K562 (cell line): ENCODE data around the gene PREP. TPM values are rescaled to one million over a fixed set of nuclear protein-coding genes. Genes with fewer than 3 reads are reported as not detected.

Source experiments
- ATAC-seq: fragments of 200-7000 bp; cut with Tn5 transposase; 3 replicates; pipeline ENCODE4 v1.9.1; 2020; ENCODE audit warnings: moderate library complexity
- BruUV-seq: library from RNA; stranded (reverse); fragments of 400-500 nt; replicated peaks from 2 replicates; lab custom pipeline; 2021; lab: Mats Ljungman, UMichigan
- CTCF ChIA-PET: fragments of 300-600 bp; formaldehyde crosslinking; extraction: SDS; loops from one replicate; lab custom pipeline; 2021; ENCODE audit warnings: low intra/inter-chr PET ratio; lab: Yijun Ruan, JAX
- POLR2A ChIA-PET: fragments of 300-600, 350-650 bp; sonication (Branson Sonifier 250); formaldehyde crosslinking; extraction: SDS; loops from one replicate; lab custom pipeline; 2021; ENCODE audit warnings: antibody characterized with exemption, inconsistent platforms; lab: Yijun Ruan, JAX
- DNase-seq, 4 experiments: peaks; one replicate each; pipeline versions ENCODE4 v3.0.0 to v3.0.0-alpha.2; 2011 to 2018; ENCODE audit warnings: low spot score in 3 of 4, mixed read lengths in 3 of 4; ENCODE audit errors: extremely low read depth in 1 of 4
- FAIRE-seq: peaks from 2 replicates; lab custom pipeline; 2011; peaks lifted over from hg19 to GRCh38; lab: Jason Lieb, UNC
- H2AFZ ChIP-seq: 2 replicates; pipeline ENCODE4 v1.6.0; 2011; ENCODE audit warnings: low read depth, low read length, control low read depth, inconsistent platforms
- H3K27ac ChIP-seq: fragments of 200-600 bp; 3 replicates; pipeline ENCODE4 v1.8.0; 2011; ENCODE audit warnings: low read depth, mild to moderate bottlenecking, control low read depth, inconsistent platforms, low read length, moderate library complexity, mixed read lengths; ENCODE audit errors: extremely low read depth
- H3K27me3 ChIP-seq, 2 experiments: fragments of 300-600 bp in 1 of 2; 2 replicates in 1 of 2; 3 replicates in 1 of 2; pipeline versions ENCODE4 v1.6.0 to v1.8.0; 2011; ENCODE audit warnings: inconsistent platforms in 2 of 2, low read length in 2 of 2, mild to moderate bottlenecking in 1 of 2, mixed read lengths in 1 of 2, moderate library complexity in 1 of 2; ENCODE audit not compliant: control insufficient read depth in 2 of 2, insufficient read depth in 2 of 2
- H3K36me3 ChIP-seq: fragments of 300-600 bp; 3 replicates; pipeline ENCODE4 v1.8.0; 2011; ENCODE audit warnings: mild to moderate bottlenecking, low read length, inconsistent platforms; ENCODE audit not compliant: control insufficient read depth, insufficient read depth
- H3K4me1 ChIP-seq, 2 experiments: fragments of 200-600 bp in 1 of 2; replicated peaks in 1 of 2; 2 replicates in 1 of 2; 3 replicates in 1 of 2; pipeline versions ENCODE4 v1.5.1 to v1.8.0; 2011; ENCODE audit warnings: inconsistent platforms in 2 of 2, low read length in 2 of 2, mild to moderate bottlenecking in 1 of 2, mixed read lengths in 1 of 2, moderate library complexity in 1 of 2; ENCODE audit not compliant: control insufficient read depth in 2 of 2, insufficient read depth in 2 of 2
- H3K4me2 ChIP-seq: 2 replicates; pipeline ENCODE4 v1.6.1; 2011; ENCODE audit warnings: low read length, control low read depth, inconsistent platforms, mixed read lengths; ENCODE audit not compliant: insufficient read depth
- H3K4me3 ChIP-seq: fragments of 200-600 bp; sonication (generic), shearing (Covaris generic); 2 replicates; pipeline ENCODE4 v1.5.1; 2016; ENCODE audit warnings: control low read depth, inconsistent platforms
- H3K79me2 ChIP-seq: fragments of 200-600 bp; 3 replicates; pipeline ENCODE4 v1.8.0; 2011; ENCODE audit warnings: low read length, inconsistent platforms; ENCODE audit not compliant: control insufficient read depth, insufficient read depth
- H3K9ac ChIP-seq, 2 experiments: 2 replicates each; pipeline versions ENCODE4 v1.6.0 to v1.6.1; 2011; ENCODE audit warnings: low read depth in 2 of 2, low read length in 2 of 2, control low read depth in 1 of 2, inconsistent platforms in 1 of 2, mild to moderate bottlenecking in 1 of 2, mixed read lengths in 1 of 2; ENCODE audit not compliant: insufficient read depth in 1 of 2
- H3K9me1 ChIP-seq: one replicate; pipeline ENCODE4 v1.6.0; 2011; ENCODE audit warnings: inconsistent platforms, mild to moderate bottlenecking, low read length, moderate library complexity; ENCODE audit not compliant: control insufficient read depth, insufficient read depth
- H3K9me3 ChIP-seq: replicated peaks from 2 replicates; pipeline ENCODE4 v1.5.1; 2011; ENCODE audit warnings: low read depth, low read length, inconsistent platforms; ENCODE audit not compliant: control insufficient read depth, insufficient read depth
- H4K20me1 ChIP-seq: replicated peaks from 2 replicates; pipeline ENCODE4 v1.6.1; 2011; ENCODE audit warnings: low read length, inconsistent platforms, mixed read lengths; ENCODE audit not compliant: control insufficient read depth, insufficient read depth
- ARID1B ChIP-seq: fragments of 450-650 bp; IDR thresholded peaks from 2 replicates; pipeline ENCODE4 v1.6.1; 2016; ENCODE audit warnings: antibody characterized with exemption, mild to moderate bottlenecking, inconsistent platforms
- ETV6 ChIP-seq, 3 experiments: fragments of 150-350 bp in 1 of 3; sonication (generic) in 1 of 3; formaldehyde crosslinking in 1 of 3; IDR thresholded peaks; 2 replicates each; pipeline versions ENCODE4 v1.6.1 to v1.8.0; 2014 to 2022; ENCODE audit warnings: borderline replicate concordance in 2 of 3, low read depth in 2 of 3, antibody characterized with exemption in 1 of 3, low read length in 1 of 3, mild to moderate bottlenecking in 1 of 3, missing genetic modification reagents in 1 of 3
- PCBP2 ChIP-seq: fragments of 200-400 bp; formaldehyde crosslinking; IDR thresholded peaks from 2 replicates; pipeline ENCODE4 v1.6.1; 2018; ENCODE audit warnings: low read length, low read depth, mild to moderate bottlenecking, moderate library complexity; ENCODE audit not compliant: poor library complexity, severe bottlenecking
- POLR2H ChIP-seq: IDR thresholded peaks from 2 replicates; pipeline ENCODE4 v1.6.1; 2016; ENCODE audit warnings: missing genetic modification characterization, low read depth, mild to moderate bottlenecking, control low read depth, missing compliant biosample characterization, moderate library complexity
- RAD21 ChIP-seq, 2 experiments: fragments of 250-450 bp in 1 of 2; fragments of 450-650 bp in 1 of 2; sonication (Bioruptor Pico) in 1 of 2; formaldehyde crosslinking in 1 of 2; IDR thresholded peaks in 1 of 2; conservative IDR thresholded peaks in 1 of 2; 2 replicates each; pipeline versions ENCODE4 v1.4.0 to v1.8.0; 2020 to 2022; ENCODE audit warnings: mild to moderate bottlenecking in 2 of 2, moderate library complexity in 1 of 2
- RFX1 ChIP-seq: fragments of 450-650 bp; IDR thresholded peaks from 2 replicates; pipeline ENCODE4 v1.6.1; 2016; ENCODE audit warnings: mild to moderate bottlenecking, moderate library complexity
- ZBTB1 ChIP-seq: sonication (generic); formaldehyde crosslinking; IDR thresholded peaks from 2 replicates; pipeline ENCODE4 v1.8.1; 2023; ENCODE audit warnings: missing genetic modification reagents, low read depth, mild to moderate bottlenecking, borderline replicate concordance
- ZKSCAN3 ChIP-seq: fragments of 250-450 bp; sonication (Bioruptor Pico); IDR thresholded peaks from 2 replicates; pipeline ENCODE4 v1.4.0; 2020
- ZNF12 ChIP-seq: sonication (generic); formaldehyde crosslinking; IDR thresholded peaks from 2 replicates; pipeline ENCODE4 v1.4.0; 2020; ENCODE audit warnings: mild to moderate bottlenecking, missing genetic modification reagents
- ZNF316 ChIP-seq: fragments of 450-650 bp; IDR thresholded peaks from 2 replicates; pipeline ENCODE4 v1.6.1; 2016
- ZNF766 ChIP-seq: fragments of 200-800 bp; sonication (Bioruptor generic); conservative IDR thresholded peaks from 2 replicates; pipeline ENCODE4 v1.6.1; 2016; ENCODE audit warnings: missing genetic modification characterization, missing compliant biosample characterization
- WGBS: fragments of 100-300 bp; shearing (Covaris generic); methylation state at CpG from one replicate; pipeline ENCODE4 v1.1.6; 2016; ENCODE audit warnings: low coverage, mixed read lengths; ENCODE audit not compliant: insufficient coverage; ENCODE audit errors: missing lambda C conversion rate; 5-methylcytosine and 5-hydroxymethylcytosine counted together
- in situ Hi-C: fragments of 300-500 bp; cut with MboI; formaldehyde crosslinking; loops from 4 replicates; pipeline ENCODE4 v1.15.0; 2018; ENCODE audit warnings: inconsistent platforms, mixed read lengths
- intact Hi-C: fragments of 100-400 bp; cut with micrococcal nuclease; formaldehyde crosslinking; loops from 2 replicates; pipeline ENCODE4 v1.14.2; 2022
- polyA plus RNA-seq, 8 experiments: library from polyadenylated mRNA; depleted of rRNA in 4 of 8; stranded (reverse) in 5 of 8; unstranded in 3 of 8; fragments of >200 nt; fragmentation: Nextera tagmentation in 2 of 8; fragmentation: Illumina TruSeq in 1 of 8; extraction: Ambion mirVana in 2 of 8; extraction: Trizol in 1 of 8; gene quantifications; 2 replicates each; pipeline versions ENCODE4 v1.2.1 to v1.2.3, GENCODE V29; 2011 to 2014; ENCODE audit warnings: inconsistent platforms in 1 of 8, missing spikeins in 1 of 8
- total RNA-seq, 7 experiments: library from RNA; depleted of rRNA in 6 of 7; stranded (reverse); fragments of >200 nt in 6 of 7; fragmentation: Illumina TruSeq in 2 of 7; extraction: Trizol in 2 of 7; gene quantifications; 2 replicates each; pipeline versions ENCODE4 v1.2.1 to v1.2.3, GENCODE V29; 2011 to 2021; ENCODE audit warnings: low replicate concordance in 1 of 7
- TF ChIP-seq, protein P1 (sequence below): fragments of 250-450 bp; sonication (Bioruptor Pico); IDR thresholded peaks from 2 replicates; pipeline ENCODE4 v1.4.0; 2020; ENCODE audit warnings: mild to moderate bottlenecking, moderate library complexity
- TF ChIP-seq, protein P2 (sequence below): fragments of 250-450 bp; sonication (Bioruptor Pico); IDR thresholded peaks from 2 replicates; pipeline ENCODE4 v1.4.0; 2020
- TF ChIP-seq, protein P3 (sequence below): fragments of 250-450 bp; sonication (Bioruptor Pico); IDR thresholded peaks from 2 replicates; pipeline ENCODE4 v1.5.0; 2022; ENCODE audit warnings: mild to moderate bottlenecking

The PREP gene
- total and polyA plus RNA-seq, 9 of the 15 experiments (the other 6 are each of a cell fraction or from before 2014, with no cell fraction given): 14.1 to 60.8 (median 28.3) TPM

DNA sequence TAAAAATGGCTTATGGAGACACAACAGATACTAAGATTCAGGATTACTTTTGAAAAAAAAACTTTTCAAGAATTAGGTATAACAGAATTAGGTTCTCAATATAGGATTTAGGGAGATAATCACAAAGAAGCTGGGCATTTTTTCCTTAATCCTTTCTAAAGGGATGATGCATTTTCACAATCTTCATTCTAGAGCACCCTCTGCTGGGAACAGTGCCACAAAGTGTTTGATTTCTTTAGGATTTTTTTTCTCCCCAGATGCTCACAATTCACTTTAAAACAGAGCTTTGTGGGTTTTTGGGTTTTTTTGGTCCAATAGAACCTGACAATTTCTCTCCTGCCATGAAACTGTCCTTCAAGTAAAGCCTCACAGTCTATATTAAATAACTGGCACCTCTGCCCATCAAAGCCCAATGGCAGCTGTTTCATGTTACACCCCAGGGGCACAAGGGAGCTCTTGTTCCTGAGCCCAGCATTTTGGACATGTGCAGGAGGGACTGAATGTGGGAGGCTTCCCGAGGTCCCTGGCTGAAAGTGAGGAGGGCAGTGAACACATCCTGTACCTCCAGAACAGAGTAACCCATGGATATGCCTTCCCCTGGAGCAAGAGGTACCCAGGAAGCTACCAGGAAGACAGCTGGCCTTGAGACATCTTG lies 39.7 kb downstream of the PREP start:
- no peak overlapping the region for H2AFZ ChIP-seq
- H3K36me3 ChIP-seq: peaks cover 66% of the 10 kb centered on the region
- intact Hi-C loops (loop anchor here (2.0 kb wide), 1 partner anchor 276 kb away; no protein-coding TSS in a partner anchor), in situ Hi-C loops (no loop called here)
- H3K4me3 ChIP-seq: no peak overlapping the region
- WGBS: 44% methylated on average over 1 of the region's 1 CpG
- POLR2A ChIA-PET: no interaction called here
- H3K9me1 ChIP-seq: no peaks in the 10 kb centered on the region
- no peaks in the 10 kb centered on the region for H3K27me3 ChIP-seq
- no peaks in the 10 kb centered on the region for H4K20me1 ChIP-seq
- H3K79me2 ChIP-seq: no peaks in the 10 kb centered on the region
- DNase-seq: no peak
- BruUV-seq: no TSS peak
- no peak overlapping the region for H3K9ac ChIP-seq
- FAIRE-seq: no peak
- CTCF ChIA-PET: interaction anchor here (1.2 to 1.8 kb wide), 2 partner anchors 275 to 278 kb away, joined by 3 to 9 read pairs; no protein-coding TSS in a partner anchor
- no peaks in the 10 kb centered on the region for H3K9me3 ChIP-seq
- peaks cover 0 to 4% of the 10 kb centered on the region in 2 experiments; a peak in 1 of 5 replicates for H3K4me1 ChIP-seq
- H3K4me2 ChIP-seq: no peak overlapping the region
- H3K27ac ChIP-seq: no peak overlapping the region
- ATAC-seq: no peak
- no peak for TF ChIP-seq PCBP2
- TF ChIP-seq ETV6 (IDR thresholded peaks at IDR 0.05; ENCODE audit: borderline replicate concordance in 1 of 2, low read depth in 2 of 2, low read length in 1 of 2): no peak
- TF ChIP-seq ETV6 (CRISPR knock-in tag; IDR thresholded peaks at IDR 0.05; ENCODE audit: borderline replicate concordance): no peak
- no peak for TF ChIP-seq ZBTB1 (CRISPR knock-in tag)
- no peak for TF ChIP-seq POLR2H
- TF ChIP-seq ZNF766 (CRISPR knock-in tag): no peak
- TF ChIP-seq, protein P1, sequence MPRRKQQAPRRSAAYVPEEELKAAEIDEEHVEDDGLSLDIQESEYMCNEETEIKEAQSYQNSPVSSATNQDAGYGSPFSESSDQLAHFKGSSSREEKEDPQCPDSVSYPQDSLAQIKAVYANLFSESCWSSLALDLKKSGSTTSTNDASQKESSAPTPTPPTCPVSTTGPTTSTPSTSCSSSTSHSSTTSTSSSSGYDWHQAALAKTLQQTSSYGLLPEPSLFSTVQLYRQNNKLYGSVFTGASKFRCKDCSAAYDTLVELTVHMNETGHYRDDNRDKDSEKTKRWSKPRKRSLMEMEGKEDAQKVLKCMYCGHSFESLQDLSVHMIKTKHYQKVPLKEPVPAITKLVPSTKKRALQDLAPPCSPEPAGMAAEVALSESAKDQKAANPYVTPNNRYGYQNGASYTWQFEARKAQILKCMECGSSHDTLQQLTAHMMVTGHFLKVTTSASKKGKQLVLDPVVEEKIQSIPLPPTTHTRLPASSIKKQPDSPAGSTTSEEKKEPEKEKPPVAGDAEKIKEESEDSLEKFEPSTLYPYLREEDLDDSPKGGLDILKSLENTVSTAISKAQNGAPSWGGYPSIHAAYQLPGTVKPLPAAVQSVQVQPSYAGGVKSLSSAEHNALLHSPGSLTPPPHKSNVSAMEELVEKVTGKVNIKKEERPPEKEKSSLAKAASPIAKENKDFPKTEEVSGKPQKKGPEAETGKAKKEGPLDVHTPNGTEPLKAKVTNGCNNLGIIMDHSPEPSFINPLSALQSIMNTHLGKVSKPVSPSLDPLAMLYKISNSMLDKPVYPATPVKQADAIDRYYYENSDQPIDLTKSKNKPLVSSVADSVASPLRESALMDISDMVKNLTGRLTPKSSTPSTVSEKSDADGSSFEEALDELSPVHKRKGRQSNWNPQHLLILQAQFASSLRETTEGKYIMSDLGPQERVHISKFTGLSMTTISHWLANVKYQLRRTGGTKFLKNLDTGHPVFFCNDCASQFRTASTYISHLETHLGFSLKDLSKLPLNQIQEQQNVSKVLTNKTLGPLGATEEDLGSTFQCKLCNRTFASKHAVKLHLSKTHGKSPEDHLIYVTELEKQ (CRISPR knock-in tag): no peak
- TF ChIP-seq RAD21 (CRISPR knock-in tag; conservative IDR thresholded peaks at IDR 0.05 in 1 of 2, IDR thresholded peaks at IDR 0.05 in 1 of 2): peak; percentile 30 to 40; a peak in 2 of 4 replicates
- TF ChIP-seq ZNF12: no peak
- TF ChIP-seq ARID1B: no peak
- no peak for TF ChIP-seq ZKSCAN3 (CRISPR knock-in tag)
- TF ChIP-seq ZNF316: no peak
- TF ChIP-seq, protein P2, sequence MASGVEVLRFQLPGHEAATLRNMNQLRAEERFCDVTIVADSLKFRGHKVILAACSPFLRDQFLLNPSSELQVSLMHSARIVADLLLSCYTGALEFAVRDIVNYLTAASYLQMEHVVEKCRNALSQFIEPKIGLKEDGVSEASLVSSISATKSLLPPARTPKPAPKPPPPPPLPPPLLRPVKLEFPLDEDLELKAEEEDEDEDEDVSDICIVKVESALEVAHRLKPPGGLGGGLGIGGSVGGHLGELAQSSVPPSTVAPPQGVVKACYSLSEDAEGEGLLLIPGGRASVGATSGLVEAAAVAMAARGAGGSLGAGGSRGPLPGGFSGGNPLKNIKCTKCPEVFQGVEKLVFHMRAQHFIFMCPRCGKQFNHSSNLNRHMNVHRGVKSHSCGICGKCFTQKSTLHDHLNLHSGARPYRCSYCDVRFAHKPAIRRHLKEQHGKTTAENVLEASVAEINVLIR (CRISPR knock-in tag): no peak
- TF ChIP-seq, protein P3, sequence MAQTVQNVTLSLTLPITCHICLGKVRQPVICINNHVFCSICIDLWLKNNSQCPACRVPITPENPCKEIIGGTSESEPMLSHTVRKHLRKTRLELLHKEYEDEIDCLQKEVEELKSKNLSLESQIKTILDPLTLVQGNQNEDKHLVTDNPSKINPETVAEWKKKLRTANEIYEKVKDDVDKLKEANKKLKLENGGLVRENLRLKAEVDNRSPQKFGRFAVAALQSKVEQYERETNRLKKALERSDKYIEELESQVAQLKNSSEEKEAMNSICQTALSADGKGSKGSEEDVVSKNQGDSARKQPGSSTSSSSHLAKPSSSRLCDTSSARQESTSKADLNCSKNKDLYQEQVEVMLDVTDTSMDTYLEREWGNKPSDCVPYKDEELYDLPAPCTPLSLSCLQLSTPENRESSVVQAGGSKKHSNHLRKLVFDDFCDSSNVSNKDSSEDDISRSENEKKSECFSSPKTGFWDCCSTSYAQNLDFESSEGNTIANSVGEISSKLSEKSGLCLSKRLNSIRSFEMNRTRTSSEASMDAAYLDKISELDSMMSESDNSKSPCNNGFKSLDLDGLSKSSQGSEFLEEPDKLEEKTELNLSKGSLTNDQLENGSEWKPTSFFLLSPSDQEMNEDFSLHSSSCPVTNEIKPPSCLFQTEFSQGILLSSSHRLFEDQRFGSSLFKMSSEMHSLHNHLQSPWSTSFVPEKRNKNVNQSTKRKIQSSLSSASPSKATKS (CRISPR knock-in tag): no peak
- no peak for TF ChIP-seq RFX1
